H1 (cell line): ENCODE data around the gene NBEA. TPM values are rescaled to one million over a fixed set of nuclear protein-coding genes. Genes with fewer than 3 reads are reported as not detected.

Experiments
- CTCF ChIA-PET: fragments of 300-600 bp; sonication (Branson Sonifier 250); formaldehyde crosslinking; loops from one replicate; lab custom pipeline; 2021; ENCODE audit not compliant: partially characterized antibody; lab: Charles Lee
- POLR2A ChIA-PET: fragments of 300-600 bp; sonication (Branson Sonifier 250); formaldehyde crosslinking; loops from one replicate; lab custom pipeline; 2021; ENCODE audit warnings: inconsistent platforms; ENCODE audit not compliant: partially characterized antibody; lab: Charles Lee
- DNase-seq, 2 experiments: peaks; one replicate each; pipeline versions ENCODE4 v3.0.0 to v3.0.0-alpha.2; 2010 to 2022; ENCODE audit warnings: low spot score in 2 of 2, low read depth in 1 of 2, mixed read lengths in 1 of 2
- FAIRE-seq: peaks from 2 replicates; lab custom pipeline; 2011; peaks lifted over from hg19 to GRCh38; lab: Jason Lieb, UNC
- H2AFZ ChIP-seq: 2 replicates; pipeline ENCODE4 v1.8.1; 2012; ENCODE audit warnings: low read length, inconsistent platforms
- H2AK5ac ChIP-seq: 2 replicates; pipeline ENCODE4 v1.6.1; 2013; ENCODE audit warnings: low read depth, low read length
- H2BK120ac ChIP-seq: replicated peaks from 2 replicates; pipeline ENCODE3; 2013; ENCODE audit warnings: low read depth, low read length, inconsistent platforms
- H2BK12ac ChIP-seq: 2 replicates; pipeline ENCODE4 v1.6.1; 2013; ENCODE audit warnings: low read depth, low read length
- H2BK15ac ChIP-seq: 2 replicates; pipeline ENCODE4 v1.6.1; 2013; ENCODE audit warnings: low read length
- H2BK20ac ChIP-seq: 2 replicates; pipeline ENCODE4 v1.6.1; 2013; ENCODE audit warnings: low read length
- H2BK5ac ChIP-seq: 2 replicates; pipeline ENCODE4 v1.6.1; 2013; ENCODE audit warnings: low read depth, low read length
- H3K14ac ChIP-seq: 2 replicates; pipeline ENCODE4 v1.6.1; 2013; ENCODE audit warnings: inconsistent platforms; ENCODE audit not compliant: insufficient read length
- H3K18ac ChIP-seq: 2 replicates; pipeline ENCODE4 v1.6.1; 2013; ENCODE audit warnings: low read length; ENCODE audit errors: extremely low read depth
- H3K23ac ChIP-seq: 2 replicates; pipeline ENCODE4 v1.6.1; 2013; ENCODE audit warnings: inconsistent platforms; ENCODE audit not compliant: insufficient read length
- H3K23me2 ChIP-seq: 2 replicates; pipeline ENCODE4 v1.6.1; 2013; ENCODE audit warnings: low read depth, low read length
- H3K27ac ChIP-seq: 2 replicates; pipeline ENCODE4 v1.6.1; 2011; ENCODE audit warnings: low read depth, low read length, inconsistent platforms
- H3K27me3 ChIP-seq, 4 experiments: replicated peaks in 1 of 4; 1 replicate in 1 of 4; 2 replicates in 3 of 4; pipeline versions ENCODE4 v1.6.1 to v1.8.1; 2011 to 2013; ENCODE audit warnings: low read length in 3 of 4, mild to moderate bottlenecking in 3 of 4, inconsistent platforms in 2 of 4, mixed read lengths in 2 of 4, moderate library complexity in 1 of 4; ENCODE audit not compliant: control insufficient read depth in 3 of 4, insufficient read depth in 3 of 4; ENCODE audit errors: extremely low read depth in 1 of 4
- H3K36me3 ChIP-seq, 4 experiments: 2 replicates each; pipeline versions ENCODE4 v1.6.1 to v1.8.1; 2011 to 2013; ENCODE audit warnings: mild to moderate bottlenecking in 4 of 4, low read length in 3 of 4, moderate library complexity in 2 of 4, control low read depth in 1 of 4, inconsistent platforms in 1 of 4; ENCODE audit not compliant: insufficient read depth in 4 of 4, control insufficient read depth in 2 of 4
- H3K4ac ChIP-seq: replicated peaks from 2 replicates; pipeline ENCODE3; 2013; ENCODE audit warnings: low read length, low read depth, mixed read lengths, inconsistent platforms; ENCODE audit not compliant: insufficient read length
- H3K4me1 ChIP-seq, 4 experiments: replicated peaks in 1 of 4; 1 replicate in 1 of 4; 2 replicates in 3 of 4; pipeline versions ENCODE4 v1.6.1 to v1.8.1; 2011 to 2013; ENCODE audit warnings: low read length in 3 of 4, inconsistent platforms in 2 of 4, mixed read lengths in 1 of 4; ENCODE audit not compliant: insufficient read depth in 4 of 4, control insufficient read depth in 3 of 4
- H3K4me2 ChIP-seq, 2 experiments: 2 replicates each; pipeline versions ENCODE4 v1.6.1 to v1.8.1; 2011 to 2013; ENCODE audit warnings: low read depth in 2 of 2, low read length in 2 of 2, control low read depth in 1 of 2, inconsistent platforms in 1 of 2, mild to moderate bottlenecking in 1 of 2; ENCODE audit not compliant: insufficient read depth in 1 of 2
- H3K4me3 ChIP-seq, 4 experiments: fragments of 200-600, 300-600 bp in 1 of 4; sonication (generic), shearing (Covaris generic), sonication (Bioruptor Twin) in 1 of 4; 2 replicates each; pipeline versions ENCODE4 v1.5.1 to v1.8.1; 2011 to 2016; ENCODE audit warnings: low read length in 4 of 4, low read depth in 3 of 4, control low read depth in 2 of 4, inconsistent platforms in 2 of 4, mild to moderate bottlenecking in 2 of 4, mixed read lengths in 1 of 4, moderate library complexity in 1 of 4; ENCODE audit not compliant: insufficient read depth in 2 of 4; ENCODE audit errors: extremely low read depth in 1 of 4
- H3K56ac ChIP-seq: replicated peaks from 2 replicates; pipeline ENCODE3; 2013; ENCODE audit warnings: low read depth, mild to moderate bottlenecking, mixed read lengths, low read length, inconsistent platforms; ENCODE audit not compliant: insufficient read length
- H3K79me1 ChIP-seq: 2 replicates; pipeline ENCODE4 v1.6.1; 2013; ENCODE audit warnings: low read depth, low read length, control low read depth
- H3K79me2 ChIP-seq, 2 experiments: 2 replicates each; pipeline versions ENCODE4 v1.6.1 to v1.8.1; 2012 to 2013; ENCODE audit warnings: low read length in 2 of 2, mild to moderate bottlenecking in 2 of 2, inconsistent platforms in 1 of 2; ENCODE audit not compliant: insufficient read depth in 2 of 2, control insufficient read depth in 1 of 2
- H3K9ac ChIP-seq, 4 experiments: replicated peaks in 1 of 4; 1 replicate in 1 of 4; 2 replicates in 3 of 4; pipeline versions ENCODE4 v1.6.1 to v1.8.1; 2011 to 2013; ENCODE audit warnings: low read depth in 3 of 4, low read length in 3 of 4, control low read depth in 2 of 4, mild to moderate bottlenecking in 2 of 4, moderate library complexity in 2 of 4, inconsistent platforms in 1 of 4; ENCODE audit errors: extremely low read depth in 1 of 4
- H3K9me3 ChIP-seq, 2 experiments: 2 replicates each; pipeline versions ENCODE4 v1.6.1 to v1.8.1; 2012 to 2013; ENCODE audit warnings: mild to moderate bottlenecking in 2 of 2, moderate library complexity in 2 of 2, control low read depth in 1 of 2, inconsistent platforms in 1 of 2, low read depth in 1 of 2, low read length in 1 of 2, mixed read lengths in 1 of 2; ENCODE audit not compliant: insufficient read depth in 2 of 2
- H4K20me1 ChIP-seq, 2 experiments: replicated peaks in 1 of 2; 2 replicates each; pipeline versions ENCODE3 to v1.8.1; 2011 to 2013; ENCODE audit warnings: inconsistent platforms in 2 of 2, low read length in 2 of 2, mild to moderate bottlenecking in 1 of 2; ENCODE audit not compliant: insufficient read depth in 2 of 2, control insufficient read depth in 1 of 2
- H4K5ac ChIP-seq: 2 replicates; pipeline ENCODE4 v1.6.1; 2013; ENCODE audit warnings: low read length, low read depth, mixed read lengths, inconsistent platforms; ENCODE audit not compliant: insufficient read length
- H4K8ac ChIP-seq: 2 replicates; pipeline ENCODE4 v1.8.0; 2013; ENCODE audit warnings: mild to moderate bottlenecking, moderate library complexity, low read length, inconsistent platforms; ENCODE audit not compliant: insufficient read depth; ENCODE audit errors: extremely low read depth
- H4K91ac ChIP-seq: replicated peaks from 2 replicates; pipeline ENCODE3; 2013; ENCODE audit warnings: low read length, mixed read lengths, inconsistent platforms; ENCODE audit not compliant: insufficient read length
- ASH2L ChIP-seq: fragments of 200-600, 300-600 bp; sonication (generic); IDR thresholded peaks from one replicate; pipeline ENCODE4 v1.7.1; 2017; ENCODE audit warnings: low read length
- ATF3 ChIP-seq: IDR thresholded peaks from 2 replicates; pipeline ENCODE4 v1.6.1; 2011; ENCODE audit warnings: low read depth, mild to moderate bottlenecking, low read length; ENCODE audit not compliant: insufficient read depth
- CBX8 ChIP-seq: fragments of 300-800, 300-1000 bp; sonication (generic); IDR thresholded peaks from 2 replicates; pipeline ENCODE4 v1.7.1; 2016; ENCODE audit warnings: low read depth, low read length, borderline replicate concordance
- CTCF ChIP-seq, 3 experiments: IDR thresholded peaks; 1 replicate in 2 of 3; 2 replicates in 1 of 3; pipeline versions ENCODE4 v1.5.1 to v1.6.1; 2011; ENCODE audit warnings: low read length in 3 of 3, mild to moderate bottlenecking in 3 of 3, inconsistent platforms in 2 of 3, low read depth in 1 of 3, moderate library complexity in 1 of 3; ENCODE audit not compliant: insufficient read depth in 1 of 3; ENCODE audit errors: control extremely low read depth in 1 of 3
- EP300 ChIP-seq, 2 experiments: IDR thresholded peaks; 1 replicate in 1 of 2; 2 replicates in 1 of 2; pipeline ENCODE4 v1.6.1; 2011 to 2012; ENCODE audit warnings: low read depth in 2 of 2, low read length in 2 of 2, mild to moderate bottlenecking in 2 of 2, borderline replicate concordance in 1 of 2, inconsistent platforms in 1 of 2, moderate library complexity in 1 of 2
- JUN ChIP-seq: IDR thresholded peaks from 2 replicates; pipeline ENCODE4 v1.6.1; 2011; ENCODE audit warnings: low read depth, mild to moderate bottlenecking, improper control_type of control experiment, low read length
- KDM1A ChIP-seq: fragments of 200-600, 300-600 bp; sonication (generic); IDR thresholded peaks from 2 replicates; pipeline ENCODE4 v1.7.1; 2016; ENCODE audit warnings: mild to moderate bottlenecking, low read length, borderline replicate concordance
- POLR2A ChIP-seq, 2 experiments: IDR thresholded peaks; 1 replicate in 1 of 2; 2 replicates in 1 of 2; pipeline ENCODE4 v1.6.1; 2011; ENCODE audit warnings: low read depth in 2 of 2, low read length in 2 of 2, mild to moderate bottlenecking in 2 of 2; ENCODE audit errors: control extremely low read depth in 1 of 2
- RBBP5 ChIP-seq: IDR thresholded peaks from 2 replicates; pipeline ENCODE4 v1.7.1; 2012; ENCODE audit warnings: low read depth, mild to moderate bottlenecking, inconsistent platforms, low read length, moderate library complexity, borderline replicate concordance
- TBP ChIP-seq: IDR thresholded peaks from 2 replicates; pipeline ENCODE4 v1.6.1; 2011; ENCODE audit warnings: low read depth, low read length, improper control_type of control experiment
- YY1 ChIP-seq: IDR thresholded peaks from 2 replicates; pipeline ENCODE4 v1.6.1; 2011; ENCODE audit warnings: low read depth, mild to moderate bottlenecking, low read length
- WGBS, 2 experiments: shearing (Covaris generic) in 1 of 2; methylation state at CpG; one replicate each; pipeline versions ENCODE4 v1.1.6 to v1.1.7; 2013 to 2015; ENCODE audit warnings: low lambda C conversion rate in 2 of 2, mixed read lengths in 2 of 2, inconsistent platforms in 1 of 2, low coverage in 1 of 2, missing lambda C conversion rate in 1 of 2; ENCODE audit not compliant: insufficient replicate concordance in 2 of 2, insufficient coverage in 1 of 2, insufficient read length in 1 of 2; ENCODE audit errors: extremely low coverage in 1 of 2, missing lambda C conversion rate in 1 of 2; 5-methylcytosine and 5-hydroxymethylcytosine counted together
- polyA plus RNA-seq, 7 experiments: library from polyadenylated mRNA; depleted of rRNA in 3 of 7; stranded (reverse) in 5 of 7; unstranded in 2 of 7; fragments of >200 nt in 5 of 7; fragments of 200-250 nt in 2 of 7; gene quantifications; 1 replicate in 5 of 7; 2 replicates in 1 of 7; 4 replicates in 1 of 7; pipeline versions ENCODE4 v1.2.1 to v1.2.3, GENCODE V29; 2011 to 2013; ENCODE audit warnings: missing spikeins in 2 of 7, mixed read lengths in 2 of 7
- total RNA-seq: library from RNA; stranded (reverse); fragmentation: NEBNext Ultra II Directional; extraction: Animal tissue kit (Norgen Biotek cat#: 25700); gene quantifications from 2 replicates; pipeline ENCODE4 v1.2.1, GENCODE V29; 2021

NBEA gene
- total and polyA plus RNA-seq, 2 of the 8 experiments (the other 6 are each of a cell fraction or from before 2014, with no cell fraction given) = 14.2 to 21.5 TPM

- Histone ChIP-seq H2BK5ac (no peak overlapping the region), H3K27me3 (no peaks in the 10 kb centered on the region; a peak in 1 of 7 replicates), H3K9me3 (peaks cover 0 to 2% of the 10 kb centered on the region in 2 experiments; a peak in 1 of 4 replicates), H4K8ac (no peak overlapping the region), H2BK12ac (no peak overlapping the region), H3K79me2 (no peaks in the 10 kb centered on the region), H2AK5ac (no peak overlapping the region), H3K79me1 (no peaks in the 10 kb centered on the region), H3K36me3 (no peaks in the 10 kb centered on the region), H3K18ac (no peak overlapping the region), H3K23me2 (no peaks in the 10 kb centered on the region), H4K91ac (no peak overlapping the region), H3K27ac (no peak overlapping the region), H2BK15ac (no peak overlapping the region), H4K5ac (no peak overlapping the region), H3K4me2 (no peak overlapping the region), H4K20me1 (no peaks in the 10 kb centered on the region), H3K23ac (no peak overlapping the region), H3K9ac (no peak overlapping the region), H3K56ac (no peak overlapping the region), H3K4me1 (peaks cover 0 to 3% (median under 1%) of the 10 kb centered on the region in 4 experiments; a peak in 2 of 7 replicates), H2AFZ (no peak overlapping the region), H2BK20ac (no peak overlapping the region), H3K4me3 (no peak overlapping the region), H3K14ac (no peak overlapping the region), H2BK120ac (no peak overlapping the region), H3K4ac (no peak overlapping the region)
- 69% methylated on average over 5 of the region's 5 CpGs; no CpG with 5 or more reads in 1 of the 2 experiments for WGBS, 2 experiments
- FAIRE-seq (no peak), DNase-seq (no peak)
- ChIA-PET CTCF (no interaction called here), POLR2A (no interaction called here)
- TF ChIP-seq CTCF (IDR thresholded peaks at IDR 0.05; ENCODE audit: control extremely low read depth in 1 of 3, insufficient read depth in 1 of 3, low read depth in 1 of 3, low read length in 3 of 3) = no peak
- no peak for TF ChIP-seq RBBP5
- no peak for TF ChIP-seq EP300 (IDR thresholded peaks at IDR 0.05; ENCODE audit: borderline replicate concordance in 1 of 2, low read depth in 2 of 2, low read length in 2 of 2)
- no peak for TF ChIP-seq KDM1A
- TF ChIP-seq YY1 = no peak
- no peak for TF ChIP-seq JUN
- no peak for TF ChIP-seq CBX8
- TF ChIP-seq ASH2L = no peak
- no peak for TF ChIP-seq POLR2A (IDR thresholded peaks at IDR 0.05; ENCODE audit: control extremely low read depth in 1 of 2, low read depth in 2 of 2, low read length in 2 of 2)
- no peak for TF ChIP-seq ATF3
- TF ChIP-seq TBP = no peak
Measured at GRCh38 chr13:34935841-34936240, 6.2 kb upstream of the NBEA start.
